ENCODE results near the gene KLC1.

GRCh38 chr14:103626146-103626850 is 2.7 kb upstream of the KLC1 start:
- TF ChIP-seq CTCF (IDR thresholded peaks at IDR 0.05 in 2 of 3, conservative IDR thresholded peaks at IDR 0.05 in 1 of 3; ENCODE audit: borderline replicate concordance in 1 of 3, insufficient read depth in 1 of 3, low read depth in 2 of 3, low read length in 2 of 3) (no peak), POLR2A (IDR thresholded peaks at IDR 0.05; ENCODE audit: borderline replicate concordance, extremely low read depth, insufficient read depth, insufficient read length) (no peak)

All from HCT116 (cell line).